Neural crest cell (in vitro differentiated cells): Measurements from ENCODE around the gene ATP7A. TPM values are rescaled to one million over a fixed set of nuclear protein-coding genes. Genes with fewer than 3 reads are reported as not detected.

Experiments
- DNase-seq: peaks from one replicate; pipeline ENCODE4 v3.0.0; 2021; ENCODE audit warnings: low read depth, mixed read lengths, low spot score
- H3K27ac Mint-ChIP-seq: one replicate; pipeline ENCODE4 v1.8.0; 2021; ENCODE audit warnings: mild to moderate bottlenecking, mixed read lengths; ENCODE audit not compliant: unreplicated experiment
- H3K27me3 Mint-ChIP-seq: 2 replicates; pipeline ENCODE4 v1.8.0; 2021; ENCODE audit warnings: low read depth, mild to moderate bottlenecking, mixed read lengths
- H3K36me3 Mint-ChIP-seq: 2 replicates; pipeline ENCODE4 v1.8.0; 2021; ENCODE audit warnings: low read depth, mild to moderate bottlenecking, mixed read lengths
- H3K4me1 Mint-ChIP-seq: 2 replicates; pipeline ENCODE4 v1.8.0; 2021; ENCODE audit warnings: mixed read lengths
- H3K4me3 Mint-ChIP-seq: one replicate; pipeline ENCODE4 v1.8.0; 2021; ENCODE audit warnings: mild to moderate bottlenecking, mixed read lengths
- H3K9me3 Mint-ChIP-seq: 2 replicates; pipeline ENCODE4 v1.8.0; 2021; ENCODE audit warnings: mixed read lengths
- total RNA-seq: library from RNA; stranded (reverse); gene quantifications from 2 replicates; pipeline ENCODE4 v1.2.1, GENCODE V29; 2021
- TF ChIP-seq, protein P1 (sequence below): fragments of 200-600 bp; sonication (generic); conservative IDR thresholded peaks from 2 replicates; pipeline ENCODE4 v1.5.0; 2021; ENCODE audit warnings: antibody characterized with exemption, mild to moderate bottlenecking

Gene ATP7A
- total RNA-seq, 1 donor from 2014 or later: 9.3 TPM

DNA sequence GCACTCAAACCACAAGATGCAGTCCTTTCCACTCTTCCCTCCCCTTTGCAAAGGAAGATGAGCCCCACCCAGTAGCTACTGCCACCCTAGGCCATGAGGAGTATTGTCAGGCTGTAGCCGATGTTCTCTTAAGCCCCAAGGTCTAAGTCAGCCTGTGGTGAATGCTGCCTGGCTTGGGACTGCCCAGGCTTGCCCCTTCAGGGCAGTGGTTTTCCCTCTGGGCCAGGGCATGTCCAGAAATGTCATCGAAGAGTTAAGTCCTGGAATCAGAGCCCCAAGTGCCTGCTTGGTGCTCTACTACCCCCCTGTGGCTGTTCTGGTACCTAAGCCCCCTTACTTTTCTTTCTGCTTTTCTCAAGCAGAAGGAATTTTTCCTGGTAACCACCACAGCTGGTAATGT lies 181.8 kb downstream of the ATP7A start:
- H3K27me3 Mint-ChIP-seq: peaks cover 6% of the 10 kb centered on the region
- peaks cover 7% of the 10 kb centered on the region for H3K9me3 Mint-ChIP-seq
- no peak overlapping the region for H3K27ac Mint-ChIP-seq
- TF ChIP-seq, protein P1, sequence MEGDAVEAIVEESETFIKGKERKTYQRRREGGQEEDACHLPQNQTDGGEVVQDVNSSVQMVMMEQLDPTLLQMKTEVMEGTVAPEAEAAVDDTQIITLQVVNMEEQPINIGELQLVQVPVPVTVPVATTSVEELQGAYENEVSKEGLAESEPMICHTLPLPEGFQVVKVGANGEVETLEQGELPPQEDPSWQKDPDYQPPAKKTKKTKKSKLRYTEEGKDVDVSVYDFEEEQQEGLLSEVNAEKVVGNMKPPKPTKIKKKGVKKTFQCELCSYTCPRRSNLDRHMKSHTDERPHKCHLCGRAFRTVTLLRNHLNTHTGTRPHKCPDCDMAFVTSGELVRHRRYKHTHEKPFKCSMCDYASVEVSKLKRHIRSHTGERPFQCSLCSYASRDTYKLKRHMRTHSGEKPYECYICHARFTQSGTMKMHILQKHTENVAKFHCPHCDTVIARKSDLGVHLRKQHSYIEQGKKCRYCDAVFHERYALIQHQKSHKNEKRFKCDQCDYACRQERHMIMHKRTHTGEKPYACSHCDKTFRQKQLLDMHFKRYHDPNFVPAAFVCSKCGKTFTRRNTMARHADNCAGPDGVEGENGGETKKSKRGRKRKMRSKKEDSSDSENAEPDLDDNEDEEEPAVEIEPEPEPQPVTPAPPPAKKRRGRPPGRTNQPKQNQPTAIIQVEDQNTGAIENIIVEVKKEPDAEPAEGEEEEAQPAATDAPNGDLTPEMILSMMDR: peak; percentile 41
- DNase-seq: no peak
- no peaks in the 10 kb centered on the region for H3K4me1 Mint-ChIP-seq
- no peak overlapping the region for H3K4me3 Mint-ChIP-seq
- H3K36me3 Mint-ChIP-seq: no peaks in the 10 kb centered on the region

DNA sequence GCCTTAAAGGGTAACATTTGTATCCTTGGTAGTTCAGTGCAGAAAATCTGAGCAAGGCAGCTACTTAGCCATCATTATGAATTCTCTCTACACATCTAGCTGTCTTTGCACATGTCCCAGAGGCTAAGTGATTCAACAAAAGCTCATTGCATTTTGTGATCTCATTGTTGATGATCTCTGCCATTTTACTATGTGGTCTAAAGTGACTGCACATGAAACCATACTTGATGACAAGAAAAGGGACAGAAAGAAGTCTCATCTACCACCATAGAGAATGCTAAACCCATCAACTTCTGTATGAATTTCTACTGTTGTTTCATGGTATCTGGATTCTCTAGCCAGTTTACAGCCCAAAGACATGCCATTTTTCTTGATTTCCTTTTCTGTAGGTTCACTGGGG lies 187.6 kb downstream of the ATP7A start:
- H3K27me3 Mint-ChIP-seq: peaks cover 10% of the 10 kb centered on the region
- peaks cover 12% of the 10 kb centered on the region for H3K9me3 Mint-ChIP-seq
- no peak overlapping the region for H3K27ac Mint-ChIP-seq
- TF ChIP-seq, protein P1: no peak
- no peak overlapping the region for H3K4me3 Mint-ChIP-seq
- no peaks in the 10 kb centered on the region for H3K4me1 Mint-ChIP-seq
- no peak for DNase-seq
- peaks cover 3% of the 10 kb centered on the region for H3K36me3 Mint-ChIP-seq

Other genes starting within 250 kb of the ATP7A start
- 110 and 115 TPM in 2 replicates for gene ATRX, start 124.5 kb upstream of the ATP7A start, total RNA-seq
- 41.0 and 45.1 TPM in 2 replicates for gene MAGT1, start 15.3 kb upstream of the ATP7A start, total RNA-seq
- 219 and 220 TPM in 2 replicates for gene COX7B, start 11.2 kb upstream of the ATP7A start, total RNA-seq
- gene PGAM4, start 58.9 kb downstream of the ATP7A start, total RNA-seq: not detected in 2 replicates
- gene PGK1, start 193.6 kb downstream of the ATP7A start, total RNA-seq: 219 and 236 TPM in 2 replicates
- 44.4 and 46.7 TPM in 2 replicates for gene TAF9B, start 229.0 kb downstream of the ATP7A start, total RNA-seq